HFF-Myc (cell line): ENCODE measurements around the gene MED23.

Experiments used
- DNase-seq: peaks from one replicate; pipeline ENCODE4 v3.0.0-alpha.2; 2011; ENCODE audit warnings: low read depth; ENCODE audit errors: extremely low read depth
- H3K4me3 ChIP-seq: replicated peaks from 2 replicates; pipeline ENCODE4 v1.5.1; 2011; ENCODE audit warnings: low read depth, mild to moderate bottlenecking, control low read depth, low read length
- CTCF ChIP-seq: IDR thresholded peaks from 2 replicates; pipeline ENCODE4 v1.5.1; 2012; ENCODE audit warnings: mild to moderate bottlenecking, low read depth, low read length, control low read depth; ENCODE audit errors: missing control alignments

MED23 gene

GRCh38 chr6:131641554-131641953, 13.5 kb upstream of the MED23 start:
- no peak overlapping the region for H3K4me3 ChIP-seq
- TF ChIP-seq CTCF, result no peak
- no peak for DNase-seq

- no peak overlapping the region for H3K4me3 ChIP-seq
- no peak for TF ChIP-seq CTCF
- DNase-seq, result no peak
Measured at GRCh38 chr6:131640576-131640975, 12.5 kb upstream of the MED23 start.

GRCh38 chr6:131640100-131640499, 12.1 kb upstream of the MED23 start:
- no peak for DNase-seq

GRCh38 chr6:131638013-131638412, 10.0 kb upstream of the MED23 start:
- no peak for TF ChIP-seq CTCF
- no peak overlapping the region for H3K4me3 ChIP-seq
- no peak for DNase-seq

More at GRCh38 chr6:131640100-131640499, 12.1 kb upstream of the MED23 start:
- no peak overlapping the region for H3K4me3 ChIP-seq
- TF ChIP-seq CTCF, result no peak

GRCh38 chr6:131636880-131637792, 9.1 kb upstream of the MED23 start, which contains the start of gene ENPP3:
Gene ENPP3, plus strand, starts transcription at chr6:131637302. Its CDS starts 83 bp downstream, at chr6:131637385.
- no peak within 1 kb of the TSS for H3K4me3 ChIP-seq
- DNase-seq, result no peak
- no peak for TF ChIP-seq CTCF

GRCh38 chr6:131635384-131636340, 7.6 kb upstream of the MED23 start:
- no peak overlapping the region for H3K4me3 ChIP-seq
- DNase-seq, result no peak
- no peak for TF ChIP-seq CTCF
